HUES48 (cell line): ENCODE data around the gene KIF3B.
"Not testable (repeated sequence)": the region's sequence is repeated elsewhere in the genome, so short reads cannot be mapped to it uniquely, and the experiment has no call there.

ENCODE experiments used
- H3K27ac ChIP-seq: one replicate; pipeline ENCODE4 v1.7.0; 2013; ENCODE audit warnings: low read depth, low read length, inconsistent platforms
- H3K27me3 ChIP-seq: 2 replicates; pipeline ENCODE4 v1.6.1; 2013; ENCODE audit warnings: mild to moderate bottlenecking, low read length; ENCODE audit not compliant: control insufficient read depth, insufficient read depth
- H3K36me3 ChIP-seq: 2 replicates; pipeline ENCODE4 v1.6.1; 2013; ENCODE audit warnings: low read length; ENCODE audit not compliant: control insufficient read depth, insufficient read depth
- H3K4me1 ChIP-seq: 2 replicates; pipeline ENCODE4 v1.6.1; 2013; ENCODE audit warnings: mild to moderate bottlenecking, low read length; ENCODE audit not compliant: control insufficient read depth, insufficient read depth
- H3K4me3 ChIP-seq: 2 replicates; pipeline ENCODE4 v1.5.1; 2013; ENCODE audit warnings: mild to moderate bottlenecking, low read depth, low read length
- H3K9ac ChIP-seq: 2 replicates; pipeline ENCODE4 v1.6.1; 2013; ENCODE audit warnings: mild to moderate bottlenecking, low read depth, low read length, moderate library complexity
- H3K9me3 ChIP-seq: 2 replicates; pipeline ENCODE4 v1.6.1; 2013; ENCODE audit warnings: low read length; ENCODE audit not compliant: control insufficient read depth, insufficient read depth

Gene KIF3B

GRCh38 chr20:32350421-32350820 is 73.0 kb downstream of the KIF3B start:
- H3K4me1 ChIP-seq: no peaks in the 10 kb centered on the region; the same call in 1 of the 2 replicates
- no peaks in the 10 kb centered on the region; the same call in 1 of the 2 replicates for H3K27me3 ChIP-seq
- H3K9me3 ChIP-seq: no peaks in the 10 kb centered on the region
- H3K27ac ChIP-seq: no peak overlapping the region
- no peak overlapping the region for H3K4me3 ChIP-seq
- no peaks in the 10 kb centered on the region for H3K36me3 ChIP-seq
- H3K9ac ChIP-seq: no peak overlapping the region

DNA sequence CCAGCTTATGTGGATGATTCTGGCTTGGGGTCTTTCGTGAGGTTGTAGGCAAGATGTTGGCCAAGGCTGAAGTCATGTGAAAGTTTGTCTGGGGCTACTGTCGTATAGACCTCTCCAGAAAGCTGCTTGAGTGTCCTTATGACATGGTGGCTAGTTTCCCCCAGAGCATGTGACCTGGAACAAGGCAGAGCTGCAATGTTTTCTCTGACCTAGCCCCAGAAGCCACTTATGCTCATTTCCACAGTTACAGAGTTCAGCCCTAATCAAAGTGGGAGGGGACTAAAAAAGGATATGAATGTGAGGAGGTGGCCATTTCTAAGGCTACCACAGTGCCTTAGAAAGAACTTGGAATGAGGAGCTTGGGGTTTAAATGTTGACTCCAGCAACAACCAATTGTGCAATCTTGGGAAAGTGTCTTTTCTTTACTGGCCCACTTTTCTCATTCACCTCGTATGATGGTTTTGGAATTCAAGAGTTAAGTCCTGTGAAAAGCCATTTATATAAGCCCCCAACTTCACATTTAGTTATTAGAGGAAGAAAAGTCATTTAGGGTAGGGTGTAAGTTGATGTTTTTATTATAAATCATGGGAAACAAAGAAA is 74.8 kb downstream of the KIF3B start:
- Histone ChIP-seq H3K9me3 (no peaks in the 10 kb centered on the region), H3K4me1 (peaks cover 2% of the 10 kb centered on the region; the same call in 1 of the 2 replicates), H3K4me3 (no peak overlapping the region), H3K36me3 (no peaks in the 10 kb centered on the region), H3K27ac (no peak overlapping the region), H3K9ac (no peak overlapping the region), H3K27me3 (no peaks in the 10 kb centered on the region; the same call in 1 of the 2 replicates)

DNA sequence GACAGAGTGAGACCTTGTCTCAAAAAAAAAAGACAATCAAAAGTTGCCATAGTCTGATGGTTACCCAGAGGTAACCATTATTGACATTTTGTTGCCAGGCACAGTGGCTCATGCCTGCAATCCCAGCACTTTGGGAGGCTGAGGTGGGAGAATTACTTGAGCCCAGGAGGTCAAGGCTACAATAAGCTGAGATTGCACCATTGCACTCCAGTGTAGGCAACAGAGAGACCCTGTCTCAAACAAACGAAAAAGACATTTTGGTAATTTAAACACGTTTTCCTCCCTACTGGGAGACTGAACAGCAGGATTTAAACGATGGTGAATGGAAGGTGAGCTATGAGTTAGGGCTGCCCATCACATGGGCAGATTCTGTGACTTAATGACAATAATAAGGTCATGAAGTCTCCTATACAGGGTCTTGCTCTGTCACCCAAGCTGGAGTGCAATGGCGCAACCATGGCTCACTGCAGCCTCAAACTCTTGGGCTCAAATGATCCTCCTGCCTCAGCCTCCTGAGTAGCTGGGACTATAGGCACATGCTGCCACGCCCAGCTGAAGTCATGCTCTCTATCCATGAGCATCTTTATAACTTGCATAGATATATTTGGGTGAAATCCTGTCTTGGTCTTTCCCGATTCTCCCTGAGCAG is 76.5 kb downstream of the KIF3B start:
- H3K4me1 ChIP-seq: peaks cover 4% of the 10 kb centered on the region; the same call in 1 of the 2 replicates
- no peak overlapping the region for H3K9ac ChIP-seq
- no peak overlapping the region for H3K27ac ChIP-seq
- no peaks in the 10 kb centered on the region for H3K9me3 ChIP-seq
- H3K27me3 ChIP-seq: no peaks in the 10 kb centered on the region; the same call in 1 of the 2 replicates
- no peak overlapping the region for H3K4me3 ChIP-seq
- H3K36me3 ChIP-seq: no peaks in the 10 kb centered on the region

DNA sequence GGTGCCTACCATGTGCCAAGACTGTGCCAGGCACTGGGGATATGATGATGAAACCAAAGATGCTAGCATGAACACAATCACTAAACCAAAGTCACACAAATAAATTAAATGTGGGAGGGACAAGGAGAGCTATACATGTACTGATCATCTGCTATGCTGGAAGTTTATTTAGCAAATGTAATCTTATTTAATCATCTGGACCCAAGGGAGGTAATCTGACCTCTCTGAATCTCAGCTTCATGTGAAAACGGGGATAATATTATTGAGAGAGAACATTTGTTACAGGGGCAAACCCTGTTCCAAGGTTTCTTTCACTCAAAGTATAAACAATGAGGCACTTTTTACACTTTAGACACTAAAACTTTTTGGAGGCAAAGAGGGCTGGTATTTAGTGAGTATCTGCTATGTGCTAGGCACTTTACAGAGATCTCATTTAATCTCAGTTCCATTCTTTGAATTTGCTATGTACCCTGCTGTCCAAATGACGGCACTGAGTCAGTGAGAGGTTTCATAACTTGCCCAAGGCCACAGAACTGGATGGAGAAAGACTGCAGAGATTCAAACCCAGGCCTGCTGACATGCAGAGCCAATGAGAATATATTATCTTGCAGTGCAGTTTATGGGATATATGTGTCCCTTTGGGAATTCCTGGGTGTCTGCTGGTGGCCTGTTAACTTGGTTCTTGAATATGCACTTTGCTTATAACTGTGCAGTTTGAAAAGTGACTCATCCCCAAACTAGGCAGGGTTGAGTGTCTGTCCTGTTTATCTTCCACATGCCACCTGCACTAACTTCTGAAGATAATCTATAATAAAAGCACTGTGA is 77.4 kb downstream of the KIF3B start:
- Histone ChIP-seq H3K9me3 (no peaks in the 10 kb centered on the region), H3K36me3 (no peaks in the 10 kb centered on the region), H3K9ac (no peak overlapping the region), H3K27me3 (peaks cover 5% of the 10 kb centered on the region), H3K4me1 (peaks cover 9% of the 10 kb centered on the region; the same call in 1 of the 2 replicates), H3K4me3 (no peak overlapping the region), H3K27ac (no peak overlapping the region)

- no peaks in the 10 kb centered on the region for H3K9me3 ChIP-seq
- H3K27me3 ChIP-seq: peaks cover 11% of the 10 kb centered on the region
- no peak overlapping the region for H3K9ac ChIP-seq
- H3K4me3 ChIP-seq: no peak overlapping the region
- peaks cover 9% of the 10 kb centered on the region; the same call in 1 of the 2 replicates for H3K4me1 ChIP-seq
- no peaks in the 10 kb centered on the region for H3K36me3 ChIP-seq
- H3K27ac ChIP-seq: no peak overlapping the region
Observed at GRCh38 chr20:32355417-32355841, 78.0 kb downstream of the KIF3B start.

DNA sequence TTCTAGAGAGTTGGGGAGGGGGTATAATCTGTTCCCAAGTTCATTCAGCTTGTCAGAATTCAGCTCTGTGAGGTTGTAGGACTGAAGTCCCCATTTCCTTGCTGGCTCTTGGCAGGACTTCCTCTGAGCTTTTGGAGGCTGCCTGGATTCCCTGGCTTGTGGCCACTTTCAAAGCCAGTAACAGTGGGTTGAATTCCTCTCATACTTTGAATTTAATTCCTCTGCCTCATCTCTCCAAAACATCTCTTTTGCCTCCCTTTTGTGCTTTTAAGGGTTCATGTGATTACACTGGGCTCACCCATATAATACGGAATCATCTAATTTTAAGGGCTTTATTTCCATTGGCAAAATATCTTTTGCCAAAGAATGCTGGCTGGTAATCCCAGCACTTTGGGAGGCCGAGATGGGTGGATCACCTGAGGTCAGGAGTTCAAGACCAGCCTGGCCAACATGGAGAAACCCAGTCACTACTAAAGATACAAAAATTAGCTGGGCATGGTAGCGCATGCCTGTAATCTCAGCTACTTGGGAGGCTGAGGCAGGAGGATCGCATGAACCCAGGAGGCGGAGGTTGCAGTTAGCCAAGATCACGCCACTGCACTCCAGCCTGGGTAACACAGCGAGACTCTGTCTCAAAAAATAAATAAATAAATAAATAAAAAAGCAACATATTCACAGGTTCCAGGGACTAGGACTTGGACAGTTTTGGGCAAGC is 78.6 kb downstream of the KIF3B start:
- H3K4me1 ChIP-seq, H3K9ac ChIP-seq, H3K4me3 ChIP-seq, H3K9me3 ChIP-seq, H3K36me3 ChIP-seq, H3K27ac ChIP-seq: not testable (repeated sequence)
- H3K27me3 ChIP-seq: peaks cover 18% of the 10 kb centered on the region

- Histone ChIP-seq H3K27me3 (peaks cover 23% of the 10 kb centered on the region), H3K36me3 (no peaks in the 10 kb centered on the region), H3K27ac (peak overlapping the region; percentile 60), H3K9ac (no peak overlapping the region), H3K4me1 (peaks cover 9% of the 10 kb centered on the region; the same call in 1 of the 2 replicates), H3K4me3 (peak overlapping the region; percentile 91), H3K9me3 (no peaks in the 10 kb centered on the region)
Observed at GRCh38 chr20:32356622-32357374, 79.3 kb downstream of the KIF3B start.

GRCh38 chr20:32357375-32357868 is 80.0 kb downstream of the KIF3B start:
- Histone ChIP-seq H3K9me3 (no peaks in the 10 kb centered on the region), H3K4me1 (peaks cover 9% of the 10 kb centered on the region; the same call in 1 of the 2 replicates), H3K27me3 (peaks cover 26% of the 10 kb centered on the region), H3K36me3 (no peaks in the 10 kb centered on the region), H3K9ac (peak overlapping the region; percentile 53; the same call in 1 of the 2 replicates), H3K4me3 (peak overlapping the region; percentile 91), H3K27ac (peak overlapping the region; percentile 60)

DNA sequence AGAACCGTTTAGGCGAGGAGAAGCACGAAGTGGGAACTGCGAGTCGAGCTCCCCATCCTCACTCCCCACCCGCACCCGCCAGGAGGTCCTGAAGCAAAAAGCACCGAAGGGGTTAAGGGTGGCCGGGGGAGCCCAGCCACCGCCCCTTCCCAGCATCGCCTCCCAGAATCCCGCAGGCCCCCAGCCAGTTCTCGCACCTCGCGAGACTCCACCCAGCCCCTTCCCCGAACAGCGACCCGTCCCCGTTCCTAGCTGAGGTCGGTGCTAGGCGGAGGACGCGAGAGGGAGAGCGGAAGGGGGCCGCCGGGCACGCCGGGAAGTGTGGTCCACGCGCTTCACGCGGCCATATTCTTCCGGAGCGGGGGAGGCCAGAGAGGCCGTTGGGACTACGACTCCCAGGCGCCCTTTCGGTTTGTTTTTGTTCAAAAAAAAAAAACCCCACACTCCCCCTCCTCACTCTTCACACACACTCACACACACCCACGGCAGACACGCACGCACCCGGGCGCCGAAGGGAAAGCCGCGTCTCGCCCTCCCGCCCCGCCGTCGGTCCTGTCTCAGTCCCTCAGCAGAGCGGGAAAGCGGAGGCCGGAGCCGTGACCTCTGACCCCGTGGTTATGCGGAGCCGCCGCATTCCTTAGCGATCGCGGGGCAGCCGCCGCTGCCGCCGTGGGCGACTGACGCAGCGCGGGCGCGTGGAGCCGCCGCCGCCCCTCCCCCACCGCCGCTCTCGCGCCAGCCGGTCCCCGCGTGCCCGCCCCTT is 80.6 kb downstream of the KIF3B start, which contains the start of gene ASXL1:
TSS of gene ASXL1 (plus strand) at position 463 of the 763 bp plus-strand sequence. CDS start 445 bp downstream, outside the sequence.
- Histone ChIP-seq H3K27me3 (peaks cover 31% of the 10 kb centered on the region), H3K27ac (peak within 1 kb of the TSS; percentile 96), H3K36me3 (no peaks in the 10 kb centered on the region), H3K4me3 (peak within 1 kb of the TSS; percentile 91), H3K9ac (peak within 1 kb of the TSS; percentile 79), H3K4me1 (peaks cover 9% of the 10 kb centered on the region; the same call in 1 of the 2 replicates), H3K9me3 (no peaks in the 10 kb centered on the region)
